Measurements from ENCODE around the gene SPAM1. TPM values are rescaled to one million over a fixed set of nuclear protein-coding genes. Genes with fewer than 3 reads are reported as not detected.

SPAM1 gene
- total RNA-seq, 4 donors from 2014 or later = not detected

DNA sequence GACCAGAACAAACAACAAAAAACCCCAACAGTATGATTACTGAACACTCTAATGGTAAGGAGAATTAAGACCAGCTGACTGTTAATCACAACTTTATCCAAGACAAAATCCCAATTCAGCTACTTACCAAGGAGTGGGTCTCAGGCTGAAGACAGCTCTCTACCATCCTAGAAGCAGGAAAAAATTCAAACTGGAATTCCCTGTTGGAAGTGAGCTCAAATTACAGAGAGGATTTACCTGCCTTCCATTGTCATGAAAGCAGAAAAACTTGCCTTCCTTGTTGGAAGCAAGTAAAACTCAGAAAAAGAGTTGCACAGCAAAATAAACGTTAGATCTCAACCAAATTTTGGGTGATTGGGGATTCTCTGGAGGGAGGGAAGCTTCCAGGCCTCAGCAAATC is 20.9 kb downstream of the SPAM1 start:
- intact Hi-C loops (cut with DNase I) = no loop called here
- 31% methylated on average over 1 of the region's 1 CpG for WGBS
- H3K27ac ChIP-seq (replicated peaks in 1 of 4) = no peak overlapping the region

DNA sequence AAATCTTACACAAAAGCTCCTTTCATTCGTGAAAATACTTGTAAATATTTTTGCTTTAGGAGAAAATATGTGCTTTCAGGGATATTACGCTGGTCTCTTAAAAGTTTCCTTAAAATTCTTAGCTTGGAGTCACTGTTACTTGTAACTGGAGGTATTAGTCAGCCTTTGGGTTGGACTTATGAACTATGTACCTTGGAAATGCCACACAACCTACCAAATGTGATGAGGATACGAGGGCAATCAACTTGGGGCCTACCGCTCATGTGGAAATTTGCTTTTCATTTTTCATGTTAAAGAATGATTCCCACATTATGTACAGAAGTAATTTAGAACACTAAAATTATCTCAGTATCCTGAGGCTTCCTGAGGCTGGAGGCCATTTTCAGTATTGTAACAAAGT is 23.1 kb downstream of the SPAM1 start:
- TF ChIP-seq POLR2AphosphoS5 (IDR thresholded peaks at IDR 0.05) (no peak), EP300 (IDR thresholded peaks at IDR 0.05) (no peak), POLR2A (IDR thresholded peaks at IDR 0.05; ENCODE audit: low read depth) (no peak)
- TF ChIP-seq, protein P1, sequence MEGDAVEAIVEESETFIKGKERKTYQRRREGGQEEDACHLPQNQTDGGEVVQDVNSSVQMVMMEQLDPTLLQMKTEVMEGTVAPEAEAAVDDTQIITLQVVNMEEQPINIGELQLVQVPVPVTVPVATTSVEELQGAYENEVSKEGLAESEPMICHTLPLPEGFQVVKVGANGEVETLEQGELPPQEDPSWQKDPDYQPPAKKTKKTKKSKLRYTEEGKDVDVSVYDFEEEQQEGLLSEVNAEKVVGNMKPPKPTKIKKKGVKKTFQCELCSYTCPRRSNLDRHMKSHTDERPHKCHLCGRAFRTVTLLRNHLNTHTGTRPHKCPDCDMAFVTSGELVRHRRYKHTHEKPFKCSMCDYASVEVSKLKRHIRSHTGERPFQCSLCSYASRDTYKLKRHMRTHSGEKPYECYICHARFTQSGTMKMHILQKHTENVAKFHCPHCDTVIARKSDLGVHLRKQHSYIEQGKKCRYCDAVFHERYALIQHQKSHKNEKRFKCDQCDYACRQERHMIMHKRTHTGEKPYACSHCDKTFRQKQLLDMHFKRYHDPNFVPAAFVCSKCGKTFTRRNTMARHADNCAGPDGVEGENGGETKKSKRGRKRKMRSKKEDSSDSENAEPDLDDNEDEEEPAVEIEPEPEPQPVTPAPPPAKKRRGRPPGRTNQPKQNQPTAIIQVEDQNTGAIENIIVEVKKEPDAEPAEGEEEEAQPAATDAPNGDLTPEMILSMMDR (IDR thresholded peaks at IDR 0.05) = no peak
- WGBS = 88% methylated on average over 4 of the region's 4 CpGs

More for the DNA sequence above, 20.9 kb downstream of the SPAM1 start:
- Histone ChIP-seq H3K9me3 (no peaks in the 10 kb centered on the region), H3K4me3 (no peak overlapping the region), H3K4me1 (no peaks in the 10 kb centered on the region), H3K27me3 (no peaks in the 10 kb centered on the region), H3K36me3 (no peaks in the 10 kb centered on the region)
- DNase-seq (ENCODE audit: extremely low spot score) = no peak
- TF ChIP-seq POLR2A (IDR thresholded peaks at IDR 0.05; ENCODE audit: low read depth) (no peak), POLR2AphosphoS5 (IDR thresholded peaks at IDR 0.05) (no peak)
- TF ChIP-seq, protein P1 (IDR thresholded peaks at IDR 0.05) = no peak

DNA sequence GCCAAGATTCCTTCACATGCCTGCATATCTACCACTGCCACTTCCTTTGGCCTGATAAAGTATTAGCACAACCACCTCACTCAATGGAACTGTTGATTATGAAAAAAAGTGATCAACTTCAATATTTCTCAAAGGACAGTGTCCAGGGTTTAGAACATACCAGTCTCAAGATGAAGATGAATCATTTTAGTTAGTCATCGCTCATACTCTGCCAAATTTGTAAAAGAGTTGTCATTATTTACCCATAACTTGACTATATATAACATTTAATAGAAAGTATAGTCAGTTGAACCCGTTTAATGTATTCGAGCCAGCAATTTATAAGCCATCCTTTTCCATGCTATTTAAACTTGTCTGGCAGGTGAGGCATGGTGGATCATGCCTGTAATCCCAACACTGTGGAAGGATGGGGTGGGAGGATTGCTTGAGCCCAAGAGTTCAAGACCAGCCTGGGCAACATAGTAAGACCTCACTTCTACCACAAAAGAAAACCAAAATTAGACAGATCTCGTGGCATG is 33.2 kb downstream of the SPAM1 start:
- intact Hi-C loops (cut with DNase I) = no loop called here
- H3K27ac ChIP-seq (replicated peaks in 1 of 4) = no peak overlapping the region
- H3K27me3 ChIP-seq = no peaks in the 10 kb centered on the region
- H3K9me3 ChIP-seq = no peaks in the 10 kb centered on the region
- DNase-seq (ENCODE audit: extremely low spot score) = no peak
- WGBS = 63% methylated on average over 4 of the region's 4 CpGs
- H3K36me3 ChIP-seq = no peaks in the 10 kb centered on the region
- no peak overlapping the region for H3K4me3 ChIP-seq
- TF ChIP-seq, protein P1 (IDR thresholded peaks at IDR 0.05) = no peak
- TF ChIP-seq POLR2AphosphoS5 (IDR thresholded peaks at IDR 0.05) (no peak), EP300 (IDR thresholded peaks at IDR 0.05) (no peak), POLR2A (IDR thresholded peaks at IDR 0.05; ENCODE audit: low read depth) (no peak)
- no peaks in the 10 kb centered on the region for H3K4me1 ChIP-seq

More for the DNA sequence above, 23.1 kb downstream of the SPAM1 start:
- Histone ChIP-seq H3K27ac (replicated peaks in 1 of 4) (no peak overlapping the region), H3K9me3 (no peaks in the 10 kb centered on the region), H3K36me3 (no peaks in the 10 kb centered on the region), H3K4me1 (no peaks in the 10 kb centered on the region), H3K27me3 (no peaks in the 10 kb centered on the region), H3K4me3 (no peak overlapping the region)
- intact Hi-C loops (cut with DNase I) = no loop called here
- no peak for DNase-seq (ENCODE audit: extremely low spot score)

DNA sequence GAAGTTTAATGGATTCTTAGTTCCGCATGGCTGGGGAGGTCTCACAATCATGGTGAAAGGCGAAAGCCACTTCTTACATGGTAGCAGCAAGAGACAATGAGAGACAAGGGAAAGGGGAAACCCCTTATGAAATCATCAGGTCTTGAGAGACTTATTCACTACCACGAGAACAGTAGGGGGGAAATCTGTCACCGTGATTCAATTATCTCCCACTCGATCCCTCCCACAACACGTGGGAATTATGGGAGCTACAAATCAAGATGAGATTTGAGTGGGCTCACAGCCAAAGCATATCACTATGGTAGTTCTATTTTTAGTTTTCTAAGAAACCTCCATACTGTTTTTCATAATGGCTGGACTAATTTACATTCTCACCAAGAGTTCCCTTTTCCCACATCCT is 36.7 kb downstream of the SPAM1 start:
- Histone ChIP-seq H3K4me1 (no peaks in the 10 kb centered on the region), H3K27me3 (no peaks in the 10 kb centered on the region), H3K27ac (replicated peaks in 1 of 4) (no peak overlapping the region), H3K9me3 (no peaks in the 10 kb centered on the region), H3K4me3 (no peak overlapping the region), H3K36me3 (no peaks in the 10 kb centered on the region)
- intact Hi-C loops (cut with DNase I) = no loop called here
- no peak for DNase-seq (ENCODE audit: extremely low spot score)
- 68% methylated on average over 6 of the region's 6 CpGs for WGBS
- TF ChIP-seq POLR2A (IDR thresholded peaks at IDR 0.05; ENCODE audit: low read depth) (no peak), EP300 (IDR thresholded peaks at IDR 0.05) (no peak), POLR2AphosphoS5 (IDR thresholded peaks at IDR 0.05) (no peak)
- TF ChIP-seq, protein P1 (IDR thresholded peaks at IDR 0.05) = no peak

DNA sequence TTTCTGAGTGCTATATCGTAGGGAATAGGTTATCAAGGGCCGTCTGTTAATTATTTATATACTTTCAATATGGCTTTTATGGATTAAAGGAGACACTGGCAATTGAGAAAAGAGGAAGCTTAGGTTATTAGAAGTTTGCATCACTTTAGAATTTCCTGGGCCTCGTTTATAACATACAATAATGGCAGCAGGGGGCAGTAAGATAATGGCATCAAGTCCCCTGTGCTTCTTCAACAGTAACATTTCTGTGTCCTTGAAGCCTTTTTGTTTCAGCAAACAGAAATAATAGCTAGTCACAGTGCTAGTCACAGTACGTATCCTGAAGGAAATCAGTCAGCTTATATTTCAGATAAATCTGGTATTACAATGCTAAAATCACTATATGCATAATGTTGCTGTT is 41.9 kb downstream of the SPAM1 start:
- Histone ChIP-seq H3K9me3 (no peaks in the 10 kb centered on the region), H3K4me3 (no peak overlapping the region), H3K36me3 (no peaks in the 10 kb centered on the region), H3K4me1 (no peaks in the 10 kb centered on the region), H3K27ac (replicated peaks in 1 of 4) (no peak overlapping the region), H3K27me3 (no peaks in the 10 kb centered on the region)
- DNase-seq (ENCODE audit: extremely low spot score) = no peak
- intact Hi-C loops (cut with DNase I) = no loop called here
- TF ChIP-seq POLR2AphosphoS5 (IDR thresholded peaks at IDR 0.05) = no peak
- TF ChIP-seq, protein P1 (IDR thresholded peaks at IDR 0.05) = peak in 1 of 3 experiments; percentile 25
- WGBS = 53% methylated on average over 4 of the region's 4 CpGs
